Endothelial cell (in vitro differentiated cells): ENCODE measurements around the gene QPCT. TPM values are rescaled to one million over a fixed set of nuclear protein-coding genes. Genes with fewer than 3 reads are reported as not detected.
A peak's percentile ranks its signal among the peaks of the same experiment; 100 is the strongest.

Experiments used
- DNase-seq: peaks from one replicate; pipeline ENCODE4 v3.0.0; 2021; ENCODE audit warnings: low spot score
- H3K27ac Mint-ChIP-seq: one replicate; pipeline ENCODE4 v1.8.0; 2021; ENCODE audit warnings: mixed read lengths, inconsistent platforms; ENCODE audit not compliant: unreplicated experiment
- H3K27me3 Mint-ChIP-seq: one replicate; pipeline ENCODE4 v1.8.0; 2021; ENCODE audit warnings: mild to moderate bottlenecking, moderate library complexity, mixed read lengths, inconsistent platforms; ENCODE audit not compliant: unreplicated experiment
- H3K36me3 Mint-ChIP-seq: one replicate; pipeline ENCODE4 v1.8.0; 2021; ENCODE audit warnings: mild to moderate bottlenecking, low read depth, mixed read lengths, inconsistent platforms; ENCODE audit not compliant: unreplicated experiment
- H3K4me1 Mint-ChIP-seq: one replicate; pipeline ENCODE4 v1.8.0; 2021; ENCODE audit warnings: mild to moderate bottlenecking, mixed read lengths, inconsistent platforms; ENCODE audit not compliant: unreplicated experiment
- H3K4me3 Mint-ChIP-seq: one replicate; pipeline ENCODE4 v1.8.0; 2021; ENCODE audit warnings: mild to moderate bottlenecking, mixed read lengths, inconsistent platforms; ENCODE audit not compliant: unreplicated experiment
- H3K9me3 Mint-ChIP-seq: one replicate; pipeline ENCODE4 v1.8.0; 2021; ENCODE audit warnings: mixed read lengths, inconsistent platforms; ENCODE audit not compliant: unreplicated experiment
- total RNA-seq: library from RNA; stranded (reverse); fragmentation: NEBNext Ultra II Directional; extraction: Animal tissue kit (Norgen Biotek cat#: 25700); gene quantifications from one replicate; pipeline ENCODE4 v1.2.1, GENCODE V29; 2021; ENCODE audit not compliant: unreplicated experiment
- TF ChIP-seq, protein P1 (sequence below): fragments of 200-600 bp; sonication (generic); IDR thresholded peaks from one replicate; pipeline ENCODE4 v1.5.0; 2021; ENCODE audit warnings: antibody characterized with exemption; ENCODE audit not compliant: unreplicated experiment

QPCT gene
- total RNA-seq, 1 donor from 2014 or later, result 50.6 TPM

- Mint-ChIP-seq H3K27me3 (peaks cover 2% of the 10 kb centered on the region), H3K4me3 (no peak overlapping the region), H3K27ac (peak overlapping the region; percentile 61), H3K9me3 (no peaks in the 10 kb centered on the region), H3K4me1 (peaks cover 29% of the 10 kb centered on the region), H3K36me3 (no peaks in the 10 kb centered on the region)
- TF ChIP-seq, protein P1, sequence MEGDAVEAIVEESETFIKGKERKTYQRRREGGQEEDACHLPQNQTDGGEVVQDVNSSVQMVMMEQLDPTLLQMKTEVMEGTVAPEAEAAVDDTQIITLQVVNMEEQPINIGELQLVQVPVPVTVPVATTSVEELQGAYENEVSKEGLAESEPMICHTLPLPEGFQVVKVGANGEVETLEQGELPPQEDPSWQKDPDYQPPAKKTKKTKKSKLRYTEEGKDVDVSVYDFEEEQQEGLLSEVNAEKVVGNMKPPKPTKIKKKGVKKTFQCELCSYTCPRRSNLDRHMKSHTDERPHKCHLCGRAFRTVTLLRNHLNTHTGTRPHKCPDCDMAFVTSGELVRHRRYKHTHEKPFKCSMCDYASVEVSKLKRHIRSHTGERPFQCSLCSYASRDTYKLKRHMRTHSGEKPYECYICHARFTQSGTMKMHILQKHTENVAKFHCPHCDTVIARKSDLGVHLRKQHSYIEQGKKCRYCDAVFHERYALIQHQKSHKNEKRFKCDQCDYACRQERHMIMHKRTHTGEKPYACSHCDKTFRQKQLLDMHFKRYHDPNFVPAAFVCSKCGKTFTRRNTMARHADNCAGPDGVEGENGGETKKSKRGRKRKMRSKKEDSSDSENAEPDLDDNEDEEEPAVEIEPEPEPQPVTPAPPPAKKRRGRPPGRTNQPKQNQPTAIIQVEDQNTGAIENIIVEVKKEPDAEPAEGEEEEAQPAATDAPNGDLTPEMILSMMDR, result no peak
- no peak for DNase-seq
These were observed 4.9 kb downstream of the QPCT start for GRCh38 chr2:37349231-37349860.

DNA sequence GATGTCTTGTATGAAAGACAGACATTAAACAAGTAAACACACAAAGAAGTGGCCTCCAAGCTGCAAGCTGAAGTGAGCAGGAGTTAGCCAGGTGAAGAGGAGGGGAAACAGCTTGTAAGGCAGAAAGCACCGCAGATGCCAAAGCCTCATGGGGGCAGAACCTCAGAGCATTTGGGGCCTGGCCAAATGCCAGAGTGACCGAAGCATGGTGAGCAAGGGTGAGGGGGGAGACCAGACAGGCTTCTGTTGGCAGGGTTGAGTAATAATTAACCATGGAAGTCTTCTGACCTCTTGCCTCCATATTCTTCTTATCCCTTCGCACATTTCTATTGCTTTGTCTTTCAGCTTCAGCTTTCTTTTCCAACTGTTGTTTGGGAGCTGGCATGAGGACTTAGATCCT lies 5.6 kb downstream of the QPCT start:
- no peaks in the 10 kb centered on the region for H3K36me3 Mint-ChIP-seq
- peaks cover 2% of the 10 kb centered on the region for H3K27me3 Mint-ChIP-seq
- no peak for DNase-seq
- TF ChIP-seq, protein P1, result no peak
- H3K27ac Mint-ChIP-seq, result peak overlapping the region; percentile 39
- H3K4me3 Mint-ChIP-seq, result no peak overlapping the region
- no peaks in the 10 kb centered on the region for H3K9me3 Mint-ChIP-seq
- H3K4me1 Mint-ChIP-seq, result peaks cover 28% of the 10 kb centered on the region

GRCh38 chr2:37354531-37354930 lies 10.1 kb downstream of the QPCT start:
- H3K9me3 Mint-ChIP-seq, result no peaks in the 10 kb centered on the region

DNA sequence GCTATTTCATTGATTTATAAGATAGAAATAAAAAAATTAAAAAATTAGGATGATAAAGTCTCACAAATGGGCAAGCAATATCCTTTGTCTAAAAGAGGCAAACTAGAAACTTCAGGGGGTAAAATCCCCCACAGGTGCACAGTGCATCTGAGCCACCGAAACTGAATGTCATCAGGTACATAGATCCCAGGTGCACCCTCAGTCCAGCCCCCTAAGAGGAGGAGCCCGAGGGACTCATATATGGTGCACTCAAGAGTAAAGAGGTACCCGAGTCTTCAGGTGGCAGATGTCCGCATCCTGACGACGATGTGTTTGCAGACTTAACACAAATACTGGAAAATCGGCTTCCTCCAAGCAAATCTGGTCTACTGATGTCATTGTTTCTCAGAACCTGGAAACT lies 11.3 kb downstream of the QPCT start:
- TF ChIP-seq, protein P1, result no peak
- H3K4me3 Mint-ChIP-seq, result no peak overlapping the region

More at GRCh38 chr2:37354531-37354930, 10.1 kb downstream of the QPCT start:
- H3K4me3 Mint-ChIP-seq, result no peak overlapping the region
- DNase-seq, result no peak
- H3K36me3 Mint-ChIP-seq, result no peaks in the 10 kb centered on the region
- no peak overlapping the region for H3K27ac Mint-ChIP-seq
- no peaks in the 10 kb centered on the region for H3K27me3 Mint-ChIP-seq
- TF ChIP-seq, protein P1, result no peak
- H3K4me1 Mint-ChIP-seq, result peaks cover 8% of the 10 kb centered on the region

GRCh38 chr2:37356299-37356698 lies 11.9 kb downstream of the QPCT start:
- no peak for DNase-seq
- Mint-ChIP-seq H3K27me3 (no peaks in the 10 kb centered on the region), H3K9me3 (no peaks in the 10 kb centered on the region), H3K4me3 (no peak overlapping the region), H3K27ac (no peak overlapping the region), H3K36me3 (peaks cover 3% of the 10 kb centered on the region), H3K4me1 (peaks cover 3% of the 10 kb centered on the region)
- TF ChIP-seq, protein P1, result no peak

More for the DNA sequence above, 11.3 kb downstream of the QPCT start:
- no peak for DNase-seq
- no peaks in the 10 kb centered on the region for H3K27me3 Mint-ChIP-seq
- peaks cover 5% of the 10 kb centered on the region for H3K4me1 Mint-ChIP-seq
- no peak overlapping the region for H3K27ac Mint-ChIP-seq
- no peaks in the 10 kb centered on the region for H3K9me3 Mint-ChIP-seq
- peaks cover 3% of the 10 kb centered on the region for H3K36me3 Mint-ChIP-seq
